Prostate gland (tissue), 2 donors: ENCODE data around the gene SLC39A11.

Experiments used
- POLR2A ChIP-seq: fragments of 450-650 bp; IDR thresholded peaks from one replicate; pipeline ENCODE4 v1.6.1; 2016; ENCODE audit warnings: antibody characterized with exemption, mild to moderate bottlenecking
- TF ChIP-seq, protein P1 (sequence below), 4 experiments: fragments of 200-600 bp in 2 of 4; fragments of 450-650 bp in 2 of 4; sonication (generic) in 2 of 4; IDR thresholded peaks; 1 replicate in 3 of 4; 2 replicates in 1 of 4; pipeline ENCODE4 v1.5.1; 2016 to 2019; ENCODE audit warnings: antibody characterized with exemption in 4 of 4, mild to moderate bottlenecking in 2 of 4, moderate library complexity in 2 of 4

DNA sequence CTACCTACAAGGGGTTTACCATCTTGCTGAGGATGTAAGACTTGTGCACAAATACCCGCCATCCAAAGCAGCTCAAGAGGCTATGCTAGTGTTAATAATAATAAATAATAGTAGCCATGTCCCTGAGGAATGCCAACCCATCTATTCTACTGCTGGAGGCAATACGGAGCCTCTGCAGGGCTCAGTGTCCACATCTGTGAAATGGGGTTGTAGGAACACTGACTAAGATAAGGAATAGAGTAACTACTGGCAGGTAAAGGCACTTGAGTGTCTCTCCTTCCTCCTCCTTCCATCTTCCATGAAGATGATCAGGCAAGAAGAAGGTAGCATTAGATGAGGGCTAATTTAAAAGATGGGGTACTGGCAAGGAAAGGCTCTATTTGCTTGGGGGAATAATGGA is 295.3 kb downstream of the SLC39A11 start:
- TF ChIP-seq POLR2A = no peak
- TF ChIP-seq, protein P1, sequence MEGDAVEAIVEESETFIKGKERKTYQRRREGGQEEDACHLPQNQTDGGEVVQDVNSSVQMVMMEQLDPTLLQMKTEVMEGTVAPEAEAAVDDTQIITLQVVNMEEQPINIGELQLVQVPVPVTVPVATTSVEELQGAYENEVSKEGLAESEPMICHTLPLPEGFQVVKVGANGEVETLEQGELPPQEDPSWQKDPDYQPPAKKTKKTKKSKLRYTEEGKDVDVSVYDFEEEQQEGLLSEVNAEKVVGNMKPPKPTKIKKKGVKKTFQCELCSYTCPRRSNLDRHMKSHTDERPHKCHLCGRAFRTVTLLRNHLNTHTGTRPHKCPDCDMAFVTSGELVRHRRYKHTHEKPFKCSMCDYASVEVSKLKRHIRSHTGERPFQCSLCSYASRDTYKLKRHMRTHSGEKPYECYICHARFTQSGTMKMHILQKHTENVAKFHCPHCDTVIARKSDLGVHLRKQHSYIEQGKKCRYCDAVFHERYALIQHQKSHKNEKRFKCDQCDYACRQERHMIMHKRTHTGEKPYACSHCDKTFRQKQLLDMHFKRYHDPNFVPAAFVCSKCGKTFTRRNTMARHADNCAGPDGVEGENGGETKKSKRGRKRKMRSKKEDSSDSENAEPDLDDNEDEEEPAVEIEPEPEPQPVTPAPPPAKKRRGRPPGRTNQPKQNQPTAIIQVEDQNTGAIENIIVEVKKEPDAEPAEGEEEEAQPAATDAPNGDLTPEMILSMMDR (IDR thresholded peaks at IDR 0.05) = no peak
